ENCODE data around the gene PSPN.

The PSPN gene

DNA sequence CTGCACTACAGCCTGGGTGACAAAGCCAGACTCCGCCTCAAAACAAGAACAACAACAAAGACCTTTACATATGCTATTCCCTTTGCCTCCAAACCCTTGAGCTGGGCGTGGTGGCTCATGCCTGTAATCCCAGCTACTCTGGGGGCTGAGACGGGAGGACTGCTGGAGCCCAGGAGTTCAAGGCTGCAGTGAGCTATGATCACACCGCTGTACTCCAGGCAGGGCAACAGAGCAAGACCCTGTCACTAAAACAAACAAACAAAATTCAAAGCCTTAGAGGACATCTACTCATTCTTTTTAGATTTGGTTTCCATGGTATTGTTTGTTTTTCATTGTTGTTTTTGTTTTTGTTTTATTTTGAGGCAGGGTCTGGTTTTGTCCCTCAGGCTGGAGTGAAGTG lies 50.1 kb downstream of the PSPN start:
- in situ Hi-C loops (cut with HindIII; ENCODE audit: low sequenced_read_pairs) = no loop called here
- no peak overlapping the region for H3K4me3 ChIP-seq (ENCODE audit: low read depth, low read length)
- no peak for TF ChIP-seq CTCF (IDR thresholded peaks at IDR 0.05; ENCODE audit: low read depth, low read length)
- no peak for DNase-seq (ENCODE audit: low read depth, low spot score)

Data from astrocyte of the spinal cord (primary cell).